Measurements from ENCODE around the gene PSMF1. TPM values are rescaled to one million over a fixed set of nuclear protein-coding genes. Genes with fewer than 3 reads are reported as not detected.
"Not testable (repeated sequence)": the region's sequence is repeated elsewhere in the genome, so short reads cannot be mapped to it uniquely, and the experiment has no call there.

The PSMF1 gene
- total and polyA plus RNA-seq, 2 donors from 2014 or later: 93.2 to 135 TPM

DNA sequence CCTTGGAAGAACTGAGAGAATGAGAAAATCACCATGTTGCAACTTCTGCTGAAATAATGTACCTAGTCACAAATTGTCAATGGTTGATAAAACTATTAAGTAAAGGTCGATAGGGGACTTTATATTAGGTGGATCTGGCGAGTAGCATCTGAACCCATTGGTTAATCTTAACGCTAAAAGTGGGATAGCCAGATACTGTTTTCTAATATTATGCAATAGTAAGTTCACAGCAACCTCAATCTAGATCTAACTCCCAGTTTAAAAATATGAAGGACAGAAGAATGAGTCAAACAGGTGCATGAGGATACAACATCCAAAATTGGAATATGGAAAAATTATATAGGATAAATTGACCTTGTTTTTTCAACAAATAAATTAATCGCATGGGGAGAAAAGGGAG lies 18.8 kb downstream of the PSMF1 start:
- Histone ChIP-seq H3K27me3 (ENCODE audit: control insufficient read depth, insufficient read depth, low read length) (no peaks in the 10 kb centered on the region), H3K9ac (ENCODE audit: low read length in 3 of 3) (no peak overlapping the region), H3K4me1 (ENCODE audit: control insufficient read depth in 2 of 3, insufficient read depth in 2 of 3, low read depth in 1 of 3, low read length in 3 of 3) (no peaks in the 10 kb centered on the region), H3K36me3 (ENCODE audit: control insufficient read depth in 2 of 3, insufficient read depth in 3 of 3, low read length in 3 of 3) (peaks cover 8 to 29% (median 26%) of the 10 kb centered on the region in 3 donors), H3K9me3 (ENCODE audit: control insufficient read depth in 2 of 3, insufficient read depth in 1 of 3, low read length in 3 of 3) (no peaks in the 10 kb centered on the region), H3K27ac (ENCODE audit: low read depth in 2 of 2, low read length in 2 of 2) (no peak overlapping the region), H3K4me3 (ENCODE audit: low read length in 3 of 3) (no peak overlapping the region)
- FAIRE-seq (no peak), DNase-seq (no peak)
- intact Hi-C loops (cut with DNase I): no loop called here
- TF ChIP-seq CTCF (IDR thresholded peaks at IDR 0.05; ENCODE audit: borderline replicate concordance, extremely low read depth, insufficient read depth): no peak

DNA sequence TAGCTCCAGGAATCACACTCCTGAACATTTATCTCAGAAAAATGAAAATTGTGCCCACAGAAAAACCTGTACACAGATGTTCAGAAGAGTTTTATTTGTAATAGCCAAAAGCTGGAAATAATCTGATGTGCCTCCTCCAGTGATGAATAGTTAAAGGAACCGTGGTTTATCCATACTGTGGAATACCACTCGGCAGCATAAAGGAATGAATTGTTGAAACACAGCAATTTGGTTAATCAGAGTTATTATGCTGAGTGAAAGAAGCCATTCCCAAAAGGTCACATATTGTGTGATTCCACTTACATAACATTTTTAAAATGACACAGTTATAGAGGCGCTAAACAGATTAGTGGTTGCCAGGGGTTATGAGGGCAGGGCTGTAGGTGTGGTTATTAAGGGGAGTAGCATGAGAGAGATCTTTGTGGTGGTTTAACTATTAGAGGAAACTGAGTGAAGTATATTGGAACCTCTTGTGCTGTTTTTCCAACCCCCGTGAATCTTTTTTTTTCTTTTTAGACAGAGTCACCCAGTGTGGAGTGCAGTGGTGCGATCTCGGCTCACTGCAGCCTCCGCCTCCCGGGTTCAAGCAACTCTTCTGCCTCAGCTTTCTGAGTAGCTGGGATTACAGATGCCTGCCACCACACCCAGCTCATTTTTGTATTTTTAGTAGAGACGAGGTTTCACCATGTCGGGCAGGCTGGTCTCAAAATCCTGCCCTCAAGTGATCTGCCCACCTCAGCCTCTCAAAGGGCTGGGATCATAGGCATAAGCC lies 26.2 kb downstream of the PSMF1 start:
- H3K4me3 ChIP-seq (ENCODE audit: low read length in 3 of 3): no peak overlapping the region
- DNase-seq: no peak
- TF ChIP-seq CTCF (IDR thresholded peaks at IDR 0.05; ENCODE audit: borderline replicate concordance, extremely low read depth, insufficient read depth): no peak
- no peak overlapping the region for H3K27ac ChIP-seq (ENCODE audit: low read depth in 2 of 2, low read length in 2 of 2)
- no peak for FAIRE-seq
- intact Hi-C loops (cut with DNase I): no loop called here
- H3K4me1 ChIP-seq (ENCODE audit: control insufficient read depth in 2 of 3, insufficient read depth in 2 of 3, low read depth in 1 of 3, low read length in 3 of 3): no peaks in the 10 kb centered on the region
- peaks cover 0 to 28% (median 21%) of the 10 kb centered on the region in 3 donors for H3K36me3 ChIP-seq (ENCODE audit: control insufficient read depth in 2 of 3, insufficient read depth in 3 of 3, low read length in 3 of 3)
- H3K27me3 ChIP-seq (ENCODE audit: control insufficient read depth, insufficient read depth, low read length): no peaks in the 10 kb centered on the region
- no peak overlapping the region for H3K9ac ChIP-seq (ENCODE audit: low read length in 3 of 3)
- H3K9me3 ChIP-seq (ENCODE audit: control insufficient read depth in 2 of 3, insufficient read depth in 1 of 3, low read length in 3 of 3): no peaks in the 10 kb centered on the region

GRCh38 chr20:1146957-1147356 lies 28.6 kb downstream of the PSMF1 start:
- H3K27ac ChIP-seq (ENCODE audit: low read depth in 2 of 2, low read length in 2 of 2): no peak overlapping the region
- peaks cover 0 to 23% (median 17%) of the 10 kb centered on the region in 3 donors for H3K36me3 ChIP-seq (ENCODE audit: control insufficient read depth in 2 of 3, insufficient read depth in 3 of 3, low read length in 3 of 3)
- DNase-seq: no peak
- no peaks in the 10 kb centered on the region for H3K9me3 ChIP-seq (ENCODE audit: control insufficient read depth in 2 of 3, insufficient read depth in 1 of 3, low read length in 3 of 3)
- FAIRE-seq: no peak
- intact Hi-C loops (cut with DNase I): no loop called here
- no peak overlapping the region for H3K4me3 ChIP-seq (ENCODE audit: low read length in 3 of 3)
- H3K27me3 ChIP-seq (ENCODE audit: control insufficient read depth, insufficient read depth, low read length): no peaks in the 10 kb centered on the region
- H3K9ac ChIP-seq (ENCODE audit: low read length in 3 of 3): no peak overlapping the region
- H3K4me1 ChIP-seq (ENCODE audit: control insufficient read depth in 2 of 3, insufficient read depth in 2 of 3, low read depth in 1 of 3, low read length in 3 of 3): no peaks in the 10 kb centered on the region
- TF ChIP-seq CTCF (IDR thresholded peaks at IDR 0.05; ENCODE audit: borderline replicate concordance, extremely low read depth, insufficient read depth): no peak

DNA sequence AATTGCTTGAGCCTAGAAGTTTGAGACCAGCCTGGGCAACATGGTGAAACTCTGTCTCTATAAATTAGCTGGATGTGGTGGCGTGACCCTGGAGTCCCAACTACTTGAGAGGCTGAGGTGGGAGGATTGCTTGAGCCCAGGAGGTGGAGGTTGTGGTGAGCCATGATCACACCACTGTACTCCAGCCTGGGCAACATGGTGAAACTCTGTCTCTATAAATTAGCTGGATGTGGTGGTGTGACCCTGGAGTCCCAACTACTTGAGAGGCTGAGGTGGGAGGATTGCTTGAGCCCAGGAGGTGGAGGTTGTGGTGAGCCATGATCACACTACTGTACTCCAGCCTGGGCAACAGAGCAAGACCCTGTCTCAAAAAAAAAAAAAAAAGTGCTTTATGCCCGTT lies 31.4 kb downstream of the PSMF1 start:
- H3K9me3 ChIP-seq (ENCODE audit: control insufficient read depth in 2 of 3, insufficient read depth in 1 of 3, low read length in 3 of 3); intact Hi-C loops (cut with DNase I); H3K9ac ChIP-seq (ENCODE audit: low read length in 3 of 3); H3K4me1 ChIP-seq (ENCODE audit: control insufficient read depth in 2 of 3, insufficient read depth in 2 of 3, low read depth in 1 of 3, low read length in 3 of 3); H3K27ac ChIP-seq (ENCODE audit: low read depth in 2 of 2, low read length in 2 of 2); H3K4me3 ChIP-seq (ENCODE audit: low read length in 3 of 3); H3K27me3 ChIP-seq (ENCODE audit: control insufficient read depth, insufficient read depth, low read length); DNase-seq; FAIRE-seq: not testable (repeated sequence)
- H3K36me3 ChIP-seq (ENCODE audit: control insufficient read depth in 2 of 3, insufficient read depth in 3 of 3, low read length in 3 of 3): peaks cover 0 to 22% (median 18%) of the 10 kb centered on the region in 3 donors

All from kidney (tissue), 14 donors.